GM23338 (cell line): ENCODE measurements around the gene BICD2.

Experiments
- CREB1 ChIP-seq: fragments of 250-450 bp; sonication (Bioruptor Pico); IDR thresholded peaks from 2 replicates; pipeline ENCODE4 v1.5.0; 2020; ENCODE audit warnings: low read depth, mild to moderate bottlenecking, moderate library complexity
- CTCF ChIP-seq, 2 experiments: fragments of 200-600 bp in 1 of 2; sonication (generic) in 1 of 2; conservative IDR thresholded peaks; 2 replicates each; pipeline versions ENCODE4 v1.5.1 to v1.6.1; 2016 to 2017; ENCODE audit warnings: antibody characterized with exemption in 2 of 2, low read depth in 2 of 2, mild to moderate bottlenecking in 2 of 2, moderate library complexity in 1 of 2
- EZH2 ChIP-seq: fragments of 200-600 bp; sonication (generic); IDR thresholded peaks from one replicate; pipeline ENCODE4 v1.8.0; 2017; ENCODE audit warnings: antibody characterized with exemption, mild to moderate bottlenecking, low read depth; ENCODE audit not compliant: unreplicated experiment
- EZH2phosphoT487 ChIP-seq: fragments of 200-600 bp; sonication (generic); IDR thresholded peaks from one replicate; pipeline ENCODE4 v1.8.1; 2018; ENCODE audit warnings: antibody characterized with exemption; ENCODE audit not compliant: unreplicated experiment
- NANOG ChIP-seq: IDR thresholded peaks from 2 replicates; pipeline ENCODE4 v1.6.1; 2016; ENCODE audit warnings: antibody characterized with exemption, borderline replicate concordance
- POLR2AphosphoS5 ChIP-seq: IDR thresholded peaks from 2 replicates; pipeline ENCODE4 v1.6.1; 2016; ENCODE audit warnings: antibody characterized with exemption, low read depth
- REST ChIP-seq: IDR thresholded peaks from one replicate; pipeline ENCODE4 v1.6.1; 2018; ENCODE audit warnings: antibody characterized with exemption; ENCODE audit not compliant: unreplicated experiment
- ZNF331 ChIP-seq: fragments of 250-450 bp; sonication (Bioruptor Pico); IDR thresholded peaks from 2 replicates; pipeline ENCODE4 v1.5.0; 2020; ENCODE audit warnings: low read depth, mild to moderate bottlenecking, moderate library complexity
- ZNF462 ChIP-seq: fragments of 250-450 bp; sonication (Bioruptor Pico); IDR thresholded peaks from 2 replicates; pipeline ENCODE4 v1.5.0; 2020; ENCODE audit warnings: mild to moderate bottlenecking, moderate library complexity

- TF ChIP-seq CTCF (conservative IDR thresholded peaks at IDR 0.05; ENCODE audit: low read depth in 2 of 2) (no peak), ZNF462 (CRISPR knock-in tag) (no peak), REST (no peak), POLR2AphosphoS5 (no peak), ZNF331 (no peak), EZH2 (no peak), CREB1 (CRISPR knock-in tag) (no peak), EZH2phosphoT487 (no peak), NANOG (no peak)
These were observed 1.6 kb downstream of the BICD2 start for GRCh38 chr9:92762781-92763708.
